Osteocyte (in vitro differentiated cells): ENCODE measurements around the gene OLFML2A. TPM values are rescaled to one million over a fixed set of nuclear protein-coding genes. Genes with fewer than 3 reads are reported as not detected.
"Not testable (repeated sequence)": the region's sequence is repeated elsewhere in the genome, so short reads cannot be mapped to it uniquely, and the experiment has no call there.

Source experiments
- DNase-seq: peaks from one replicate; pipeline ENCODE4 v3.0.0; 2021; ENCODE audit warnings: mixed read lengths; ENCODE audit not compliant: unreplicated experiment; ENCODE audit errors: extremely low spot score
- H3K27ac Mint-ChIP-seq: one replicate; pipeline ENCODE4 v1.8.0; 2021; ENCODE audit warnings: mild to moderate bottlenecking, mixed read lengths; ENCODE audit not compliant: unreplicated experiment
- H3K27me3 Mint-ChIP-seq: one replicate; pipeline ENCODE4 v1.8.0; 2021; ENCODE audit warnings: mixed read lengths; ENCODE audit not compliant: unreplicated experiment
- H3K36me3 Mint-ChIP-seq: one replicate; pipeline ENCODE4 v1.8.0; 2021; ENCODE audit warnings: mixed read lengths; ENCODE audit not compliant: unreplicated experiment
- H3K4me1 Mint-ChIP-seq: one replicate; pipeline ENCODE4 v1.8.0; 2021; ENCODE audit warnings: mixed read lengths; ENCODE audit not compliant: unreplicated experiment
- H3K4me3 Mint-ChIP-seq: one replicate; pipeline ENCODE4 v1.8.0; 2021; ENCODE audit warnings: mild to moderate bottlenecking, moderate library complexity, mixed read lengths; ENCODE audit not compliant: unreplicated experiment
- H3K9me3 Mint-ChIP-seq: one replicate; pipeline ENCODE4 v1.8.0; 2021; ENCODE audit warnings: mixed read lengths; ENCODE audit not compliant: unreplicated experiment
- total RNA-seq: library from RNA; stranded (reverse); gene quantifications from 2 replicates; pipeline ENCODE4 v1.2.1, GENCODE V29; 2021
- TF ChIP-seq, protein P1 (sequence below): fragments of 200-600 bp; sonication (generic); IDR thresholded peaks from 2 replicates; pipeline ENCODE4 v1.5.0; 2021; ENCODE audit warnings: antibody characterized with exemption, mild to moderate bottlenecking, moderate library complexity

Gene OLFML2A
- total RNA-seq, 1 donor from 2014 or later = 146 TPM

DNA sequence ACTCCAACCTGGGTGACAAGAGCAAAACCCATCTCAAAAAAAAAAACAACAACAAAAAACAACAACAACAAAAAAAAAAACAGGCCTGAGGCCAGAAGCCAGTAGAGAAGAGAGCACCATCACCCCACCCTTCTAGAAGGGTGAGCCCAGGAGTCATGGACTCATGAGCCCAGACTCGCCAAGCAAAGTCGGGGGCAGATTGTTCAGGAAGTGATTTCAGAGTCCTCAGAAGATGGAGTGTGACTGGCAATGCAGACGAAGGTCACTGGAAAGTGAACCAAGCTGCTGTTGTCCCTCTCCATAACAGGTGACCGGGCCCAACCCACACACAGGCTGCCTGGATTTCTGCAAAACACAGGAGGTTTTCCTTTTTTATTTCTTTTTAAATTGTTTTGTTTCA is 67.4 kb downstream of the OLFML2A start:
- no peak for DNase-seq
- peak overlapping the region; percentile 79 for H3K27ac Mint-ChIP-seq
- H3K4me3 Mint-ChIP-seq = no peak overlapping the region
- no peaks in the 10 kb centered on the region for H3K27me3 Mint-ChIP-seq
- no peaks in the 10 kb centered on the region for H3K36me3 Mint-ChIP-seq
- no peaks in the 10 kb centered on the region for H3K9me3 Mint-ChIP-seq
- TF ChIP-seq, protein P1, sequence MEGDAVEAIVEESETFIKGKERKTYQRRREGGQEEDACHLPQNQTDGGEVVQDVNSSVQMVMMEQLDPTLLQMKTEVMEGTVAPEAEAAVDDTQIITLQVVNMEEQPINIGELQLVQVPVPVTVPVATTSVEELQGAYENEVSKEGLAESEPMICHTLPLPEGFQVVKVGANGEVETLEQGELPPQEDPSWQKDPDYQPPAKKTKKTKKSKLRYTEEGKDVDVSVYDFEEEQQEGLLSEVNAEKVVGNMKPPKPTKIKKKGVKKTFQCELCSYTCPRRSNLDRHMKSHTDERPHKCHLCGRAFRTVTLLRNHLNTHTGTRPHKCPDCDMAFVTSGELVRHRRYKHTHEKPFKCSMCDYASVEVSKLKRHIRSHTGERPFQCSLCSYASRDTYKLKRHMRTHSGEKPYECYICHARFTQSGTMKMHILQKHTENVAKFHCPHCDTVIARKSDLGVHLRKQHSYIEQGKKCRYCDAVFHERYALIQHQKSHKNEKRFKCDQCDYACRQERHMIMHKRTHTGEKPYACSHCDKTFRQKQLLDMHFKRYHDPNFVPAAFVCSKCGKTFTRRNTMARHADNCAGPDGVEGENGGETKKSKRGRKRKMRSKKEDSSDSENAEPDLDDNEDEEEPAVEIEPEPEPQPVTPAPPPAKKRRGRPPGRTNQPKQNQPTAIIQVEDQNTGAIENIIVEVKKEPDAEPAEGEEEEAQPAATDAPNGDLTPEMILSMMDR = no peak
- H3K4me1 Mint-ChIP-seq = peaks cover 28% of the 10 kb centered on the region

DNA sequence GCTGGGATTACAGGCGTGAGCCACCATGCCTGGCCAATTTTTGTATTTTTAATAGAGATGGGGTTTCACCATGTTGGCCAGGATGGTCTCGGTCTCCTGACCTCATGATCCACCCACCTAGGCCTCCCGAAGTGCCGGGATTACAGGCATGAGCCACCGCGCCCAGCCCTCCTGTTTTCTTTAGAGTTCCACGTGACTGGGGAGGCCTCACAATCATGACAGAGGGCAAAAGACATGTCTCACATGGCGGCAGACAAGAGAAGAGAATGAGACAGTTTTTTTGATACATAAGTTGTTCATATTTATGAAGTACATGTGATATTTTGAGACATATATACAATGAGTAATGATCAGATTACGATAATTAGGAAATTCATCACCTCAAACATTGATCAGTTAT is 69.5 kb downstream of the OLFML2A start:
- H3K36me3 Mint-ChIP-seq, H3K27me3 Mint-ChIP-seq, H3K27ac Mint-ChIP-seq, H3K4me3 Mint-ChIP-seq, H3K9me3 Mint-ChIP-seq, DNase-seq: not testable (repeated sequence)
- peaks cover 33% of the 10 kb centered on the region for H3K4me1 Mint-ChIP-seq

DNA sequence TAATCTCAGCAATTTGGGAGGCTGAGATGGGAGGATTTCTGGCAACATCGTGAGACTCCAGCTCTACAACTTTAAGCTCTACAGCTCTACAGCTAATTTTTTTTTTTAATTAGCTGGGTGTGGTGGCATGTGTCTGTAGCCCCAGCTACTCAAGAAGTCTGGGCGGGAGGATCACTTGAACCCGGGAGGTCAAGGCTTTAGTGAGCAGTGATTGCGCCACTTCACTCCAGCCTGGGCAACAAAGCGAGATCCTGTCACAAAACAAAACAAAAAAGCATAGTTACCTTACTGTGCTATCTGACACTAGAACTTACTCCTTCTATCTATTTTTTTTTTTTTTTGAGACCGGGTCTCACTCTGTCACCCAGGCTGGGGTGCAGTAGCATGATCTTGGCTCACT is 70.0 kb downstream of the OLFML2A start:
- Mint-ChIP-seq H3K36me3 (no peaks in the 10 kb centered on the region), H3K9me3 (no peaks in the 10 kb centered on the region), H3K27ac (no peak overlapping the region), H3K4me1 (peaks cover 35% of the 10 kb centered on the region), H3K4me3 (no peak overlapping the region), H3K27me3 (no peaks in the 10 kb centered on the region)
- TF ChIP-seq, protein P1 = no peak
- no peak for DNase-seq

DNA sequence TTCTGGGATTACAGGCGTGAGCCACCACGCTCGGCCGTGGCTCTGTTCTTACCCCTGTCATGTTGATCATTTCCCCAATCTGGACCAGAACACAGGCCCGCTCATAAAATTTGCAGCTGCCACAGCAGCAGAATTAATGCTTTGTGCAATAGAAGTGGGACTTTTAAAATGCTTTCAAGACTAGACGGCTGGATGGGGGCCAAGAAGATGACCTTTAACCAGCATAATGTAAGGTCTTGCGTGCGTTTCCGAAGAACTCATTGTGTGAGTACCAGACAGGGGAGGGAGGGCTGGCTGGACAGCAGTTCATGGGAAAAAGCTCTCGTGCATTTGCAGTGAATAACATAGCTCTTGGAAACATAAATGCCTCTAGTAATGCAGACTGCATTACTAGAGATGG is 72.9 kb downstream of the OLFML2A start:
- H3K9me3 Mint-ChIP-seq = no peaks in the 10 kb centered on the region
- H3K4me3 Mint-ChIP-seq = no peak overlapping the region
- H3K27me3 Mint-ChIP-seq = no peaks in the 10 kb centered on the region
- TF ChIP-seq, protein P1 = no peak
- peaks cover 32% of the 10 kb centered on the region for H3K4me1 Mint-ChIP-seq
- H3K27ac Mint-ChIP-seq = peak overlapping the region; percentile 27
- no peaks in the 10 kb centered on the region for H3K36me3 Mint-ChIP-seq
- no peak for DNase-seq

DNA sequence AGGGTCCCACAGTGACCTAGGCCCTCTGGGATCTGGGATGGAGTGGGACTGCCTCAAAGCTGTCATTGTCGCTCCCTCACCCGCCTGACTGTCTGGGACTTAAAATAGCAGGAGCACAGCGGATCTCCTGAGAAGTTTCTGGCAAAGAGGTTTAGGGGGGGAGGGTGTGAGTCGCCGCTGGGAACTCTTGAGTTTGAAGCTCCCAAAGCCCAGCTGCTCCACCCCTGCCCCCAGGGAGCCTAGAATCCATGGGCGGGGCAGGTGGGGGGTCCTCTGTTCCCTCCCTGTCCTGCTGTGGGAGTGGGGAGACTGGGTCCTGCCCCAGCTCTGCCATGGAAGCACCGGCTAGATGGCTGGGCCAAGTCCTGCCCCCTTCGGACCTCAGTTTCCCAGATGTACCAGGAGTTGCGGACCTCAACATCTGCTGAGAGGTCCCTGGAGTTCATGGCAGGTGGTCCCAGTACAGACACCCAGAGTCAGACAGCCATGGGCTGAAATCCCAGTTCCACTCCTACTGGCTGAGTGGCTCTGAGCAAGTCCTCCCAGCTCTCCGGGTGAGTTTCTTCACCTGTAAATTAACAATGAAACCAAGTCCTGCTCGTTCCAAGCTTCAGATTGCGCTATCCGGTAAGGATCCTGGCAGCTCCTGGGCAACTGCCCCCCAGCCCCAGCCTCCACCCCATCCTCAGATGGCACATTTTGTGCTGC is 75.3 kb downstream of the OLFML2A start:
- H3K4me1 Mint-ChIP-seq = peaks cover 27% of the 10 kb centered on the region
- DNase-seq = no peak
- TF ChIP-seq, protein P1 = no peak
- peak overlapping the region; percentile 70 for H3K4me3 Mint-ChIP-seq
- H3K27ac Mint-ChIP-seq = peak overlapping the region; percentile 20
- no peaks in the 10 kb centered on the region for H3K27me3 Mint-ChIP-seq
- no peaks in the 10 kb centered on the region for H3K36me3 Mint-ChIP-seq
- no peaks in the 10 kb centered on the region for H3K9me3 Mint-ChIP-seq
